Measurements from ENCODE around the gene SMAD2. TPM values are rescaled to one million over a fixed set of nuclear protein-coding genes. Genes with fewer than 3 reads are reported as not detected.

The SMAD2 gene
- polyA plus RNA-seq, 1 donor (not counting 4 experiments of a cell fraction or from before 2014, with no cell fraction given): 87.1 TPM

DNA sequence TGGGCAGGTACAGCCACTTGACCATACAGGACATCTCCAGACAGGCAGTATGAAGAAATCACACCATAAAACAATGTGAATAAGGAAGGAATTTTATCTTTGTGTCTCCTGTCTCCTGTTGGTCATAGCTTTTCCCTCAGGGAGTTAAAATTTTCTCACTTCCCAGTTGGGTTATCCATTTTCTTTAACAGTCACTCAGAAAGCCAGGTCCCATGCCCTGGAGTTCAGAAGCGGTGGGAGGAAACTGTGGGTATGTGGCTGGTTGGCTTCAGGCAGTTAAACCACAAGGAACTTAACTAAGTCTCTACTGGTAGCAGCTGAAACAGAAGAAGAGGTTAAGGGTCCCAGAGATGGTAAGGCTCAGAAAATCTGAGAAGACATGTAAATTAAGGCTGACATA lies 6.5 kb upstream of the SMAD2 start:
- DNase-seq (ENCODE audit: low read depth, low spot score) (no peak), FAIRE-seq (no peak)
- dilution Hi-C loops (cut with MboI; ENCODE audit: extremely low pct_ligation_motif_present, low sequenced_read_pairs): no loop called here
- no peak overlapping the region for H3K4me2 ChIP-seq (ENCODE audit: control insufficient read depth, extremely low read depth, insufficient read depth, low read depth, low read length)
- H2AFZ ChIP-seq (ENCODE audit: control insufficient read depth, low read length): no peak overlapping the region
- H3K36me3 ChIP-seq (ENCODE audit: control insufficient read depth in 2 of 2, extremely low read depth in 1 of 2, insufficient read depth in 2 of 2, low read length in 2 of 2): no peaks in the 10 kb centered on the region
- no peaks in the 10 kb centered on the region for H3K9me1 ChIP-seq (ENCODE audit: control insufficient read depth, extremely low read depth, insufficient read depth, low read length)
- no peak for TF ChIP-seq EZH2 (IDR thresholded peaks at IDR 0.05; ENCODE audit: low read length)
- TF ChIP-seq, protein P1, sequence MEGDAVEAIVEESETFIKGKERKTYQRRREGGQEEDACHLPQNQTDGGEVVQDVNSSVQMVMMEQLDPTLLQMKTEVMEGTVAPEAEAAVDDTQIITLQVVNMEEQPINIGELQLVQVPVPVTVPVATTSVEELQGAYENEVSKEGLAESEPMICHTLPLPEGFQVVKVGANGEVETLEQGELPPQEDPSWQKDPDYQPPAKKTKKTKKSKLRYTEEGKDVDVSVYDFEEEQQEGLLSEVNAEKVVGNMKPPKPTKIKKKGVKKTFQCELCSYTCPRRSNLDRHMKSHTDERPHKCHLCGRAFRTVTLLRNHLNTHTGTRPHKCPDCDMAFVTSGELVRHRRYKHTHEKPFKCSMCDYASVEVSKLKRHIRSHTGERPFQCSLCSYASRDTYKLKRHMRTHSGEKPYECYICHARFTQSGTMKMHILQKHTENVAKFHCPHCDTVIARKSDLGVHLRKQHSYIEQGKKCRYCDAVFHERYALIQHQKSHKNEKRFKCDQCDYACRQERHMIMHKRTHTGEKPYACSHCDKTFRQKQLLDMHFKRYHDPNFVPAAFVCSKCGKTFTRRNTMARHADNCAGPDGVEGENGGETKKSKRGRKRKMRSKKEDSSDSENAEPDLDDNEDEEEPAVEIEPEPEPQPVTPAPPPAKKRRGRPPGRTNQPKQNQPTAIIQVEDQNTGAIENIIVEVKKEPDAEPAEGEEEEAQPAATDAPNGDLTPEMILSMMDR (optimal IDR thresholded peaks at IDR 0.05 in 1 of 3, IDR thresholded peaks at IDR 0.05 in 1 of 3, conservative IDR thresholded peaks at IDR 0.05 in 1 of 3; ENCODE audit: extremely low read depth in 1 of 3, insufficient read depth in 2 of 3, low read length in 3 of 3): no peak
- H3K4me1 ChIP-seq (ENCODE audit: control insufficient read depth, extremely low read depth, insufficient read depth, low read length): no peaks in the 10 kb centered on the region
- no peak overlapping the region for H3K9ac ChIP-seq (ENCODE audit: control insufficient read depth, extremely low read depth, insufficient read depth, low read length)
- no peaks in the 10 kb centered on the region for H3K9me3 ChIP-seq (ENCODE audit: control insufficient read depth, low read depth, low read length)
- H3K27me3 ChIP-seq (ENCODE audit: control insufficient read depth, extremely low read depth, insufficient read depth, low read length): no peaks in the 10 kb centered on the region
- H3K4me3 ChIP-seq (ENCODE audit: control insufficient read depth in 2 of 3, extremely low read depth in 1 of 3, insufficient read depth in 2 of 3, low read depth in 1 of 3, low read length in 3 of 3): no peak overlapping the region
- no peaks in the 10 kb centered on the region for H4K20me1 ChIP-seq (ENCODE audit: control insufficient read depth, extremely low read depth, insufficient read depth, low read length)
- no peaks in the 10 kb centered on the region for H3K79me2 ChIP-seq (ENCODE audit: control insufficient read depth, insufficient read depth, low read length)
- no peak overlapping the region for H3K27ac ChIP-seq (ENCODE audit: control insufficient read depth, insufficient read depth, low read length)

DNA sequence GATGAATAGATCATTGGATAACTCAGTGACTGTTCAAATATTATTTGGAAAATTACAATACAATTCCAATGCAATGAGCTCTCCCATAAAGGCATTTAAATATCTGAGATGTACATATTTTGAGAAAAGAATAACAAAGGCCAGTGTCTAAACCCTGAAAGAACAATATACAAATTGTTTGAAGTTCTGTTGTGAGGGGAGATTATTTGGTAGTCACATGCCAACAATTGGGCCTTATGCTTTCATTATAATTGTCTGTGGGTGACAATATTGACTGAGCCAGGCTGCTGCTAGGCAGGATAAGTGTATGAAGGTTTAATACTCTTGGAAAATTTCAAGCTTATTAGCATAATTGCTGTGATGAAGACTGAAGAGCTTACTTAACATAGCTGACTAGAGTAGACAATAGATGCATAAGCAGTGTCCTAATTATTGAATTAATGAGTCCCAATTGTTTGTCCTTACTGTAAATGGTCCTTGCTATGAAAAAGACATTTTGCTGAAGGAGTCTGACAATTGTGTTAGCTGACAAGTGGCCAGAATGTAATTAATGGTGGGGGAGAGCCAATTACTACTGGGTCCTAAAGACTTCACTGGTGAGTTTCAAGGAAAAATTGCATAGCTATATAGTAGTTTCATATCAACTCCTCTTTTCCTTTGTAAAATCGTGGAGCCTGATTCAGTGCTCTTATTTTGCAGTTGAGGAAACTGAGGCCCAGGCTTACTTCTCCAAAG lies 5.0 kb upstream of the SMAD2 start:
- DNase-seq (ENCODE audit: low read depth, low spot score) (no peak), FAIRE-seq (no peak)
- no peaks in the 10 kb centered on the region for H3K9me3 ChIP-seq (ENCODE audit: control insufficient read depth, low read depth, low read length)
- H3K4me1 ChIP-seq (ENCODE audit: control insufficient read depth, extremely low read depth, insufficient read depth, low read length): peaks cover 4% of the 10 kb centered on the region
- no peak overlapping the region for H3K4me2 ChIP-seq (ENCODE audit: control insufficient read depth, extremely low read depth, insufficient read depth, low read depth, low read length)
- H3K36me3 ChIP-seq (ENCODE audit: control insufficient read depth in 2 of 2, extremely low read depth in 1 of 2, insufficient read depth in 2 of 2, low read length in 2 of 2): no peaks in the 10 kb centered on the region
- no peak overlapping the region for H3K9ac ChIP-seq (ENCODE audit: control insufficient read depth, extremely low read depth, insufficient read depth, low read length)
- no peak for TF ChIP-seq EZH2 (IDR thresholded peaks at IDR 0.05; ENCODE audit: low read length)
- TF ChIP-seq, protein P1 (optimal IDR thresholded peaks at IDR 0.05 in 1 of 3, IDR thresholded peaks at IDR 0.05 in 1 of 3, conservative IDR thresholded peaks at IDR 0.05 in 1 of 3; ENCODE audit: extremely low read depth in 1 of 3, insufficient read depth in 2 of 3, low read length in 3 of 3): no peak
- no peak overlapping the region for H3K27ac ChIP-seq (ENCODE audit: control insufficient read depth, insufficient read depth, low read length)
- no peak overlapping the region for H2AFZ ChIP-seq (ENCODE audit: control insufficient read depth, low read length)
- no peaks in the 10 kb centered on the region for H3K27me3 ChIP-seq (ENCODE audit: control insufficient read depth, extremely low read depth, insufficient read depth, low read length)
- no peaks in the 10 kb centered on the region for H3K79me2 ChIP-seq (ENCODE audit: control insufficient read depth, insufficient read depth, low read length)
- H3K9me1 ChIP-seq (ENCODE audit: control insufficient read depth, extremely low read depth, insufficient read depth, low read length): no peaks in the 10 kb centered on the region
- H4K20me1 ChIP-seq (ENCODE audit: control insufficient read depth, extremely low read depth, insufficient read depth, low read length): no peaks in the 10 kb centered on the region
- H3K4me3 ChIP-seq (ENCODE audit: control insufficient read depth in 2 of 3, extremely low read depth in 1 of 3, insufficient read depth in 2 of 3, low read depth in 1 of 3, low read length in 3 of 3): no peak overlapping the region
- dilution Hi-C loops (cut with MboI; ENCODE audit: extremely low pct_ligation_motif_present, low sequenced_read_pairs): no loop called here
